GM18873 (cell line): ENCODE results near the gene BBOF1.

Experiments used
- ATAC-seq: cut with Tn5 transposase; IDR thresholded peaks from one replicate; pipeline ENCODE4 v1.9.1; 2021; ENCODE audit warnings: mild to moderate bottlenecking, moderate library complexity, moderate number of reproducible peaks; ENCODE audit not compliant: unreplicated experiment, low FRiP score

BBOF1 gene

DNA sequence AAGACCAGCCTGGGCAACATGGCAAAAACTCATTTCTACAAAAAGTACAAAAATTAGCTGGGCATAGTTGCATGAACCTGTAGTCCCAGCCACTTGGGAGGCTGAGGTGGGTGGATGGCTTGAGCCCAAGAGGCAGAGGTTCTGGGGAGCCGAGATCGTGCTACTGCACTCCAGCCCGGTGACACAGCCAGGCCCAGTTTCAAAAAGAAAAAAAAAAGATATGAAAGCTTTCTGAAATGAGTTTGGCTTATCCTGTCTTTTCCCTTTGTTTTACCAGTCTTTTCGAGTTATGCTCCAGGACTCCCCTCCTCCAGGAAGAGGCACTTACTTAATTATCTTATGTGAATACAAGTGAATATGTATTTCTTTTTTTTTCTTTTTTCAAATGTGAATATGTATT lies 3.2 kb downstream of the BBOF1 start:
- no peak for ATAC-seq

DNA sequence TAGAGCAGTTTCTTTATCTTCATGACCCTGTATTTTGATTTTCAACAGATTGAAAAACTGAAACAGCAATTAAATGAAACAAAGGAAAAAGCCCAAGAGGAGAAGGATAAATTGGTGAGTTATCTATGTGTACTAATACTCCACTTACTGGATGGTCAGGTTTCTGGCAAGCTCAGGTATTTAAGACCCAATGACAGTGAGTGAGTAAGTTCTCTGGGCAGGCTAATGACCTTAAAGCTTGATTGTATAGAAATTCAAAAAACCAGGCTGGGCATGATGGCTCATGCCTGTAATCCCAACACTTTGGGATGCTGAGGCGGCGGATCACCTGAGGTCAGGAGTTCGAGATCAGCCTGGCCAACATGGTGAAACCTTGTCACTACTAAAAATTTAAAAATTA lies 10.0 kb downstream of the BBOF1 start:
- ATAC-seq: no peak

DNA sequence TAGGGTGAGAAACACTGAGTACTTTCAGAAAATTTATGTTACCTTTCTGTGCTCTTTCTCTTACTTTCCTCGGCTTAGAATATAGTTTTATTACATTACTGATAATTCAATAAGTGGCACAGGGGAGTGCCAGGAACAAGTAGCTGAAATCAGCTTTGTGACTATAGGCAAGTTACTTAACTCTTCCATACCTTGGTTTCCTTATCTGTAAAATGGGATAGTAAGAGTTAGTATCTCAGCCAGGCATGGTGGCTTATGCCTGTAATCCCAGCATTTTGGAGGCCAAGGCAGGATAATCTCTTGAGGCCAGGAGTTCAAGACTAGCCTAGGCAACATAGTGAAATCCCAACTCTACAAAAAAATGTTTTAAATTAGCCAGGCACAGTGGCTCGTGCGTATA lies 15.4 kb downstream of the BBOF1 start:
- no peak for ATAC-seq

- no peak for ATAC-seq
Measured at GRCh38 chr14:74035556-74035955, 16.4 kb downstream of the BBOF1 start.

- ATAC-seq: no peak
Measured at GRCh38 chr14:74038020-74038859, 19.1 kb downstream of the BBOF1 start.

- ATAC-seq: no peak
Measured at GRCh38 chr14:74042296-74042695, 23.1 kb downstream of the BBOF1 start.

DNA sequence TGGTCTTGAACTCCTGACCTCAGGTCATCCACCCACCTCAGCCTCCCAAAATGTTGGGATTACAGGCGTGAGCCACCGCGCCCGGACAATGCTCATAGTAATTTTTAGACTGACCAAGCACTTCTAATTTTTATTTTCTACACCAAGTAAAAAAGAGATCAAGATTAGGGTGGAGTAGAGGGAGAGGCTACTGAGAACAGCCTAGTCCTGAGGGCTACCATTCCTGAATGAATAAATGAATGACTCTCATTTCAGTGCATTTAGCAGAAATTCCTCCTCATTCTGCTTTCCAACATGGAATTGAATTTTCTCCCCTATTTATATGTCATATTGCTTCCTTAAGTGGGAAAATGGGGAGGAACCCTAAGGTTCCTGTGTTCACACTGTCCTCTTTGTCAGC lies 26.4 kb downstream of the BBOF1 start:
- ATAC-seq: no peak

DNA sequence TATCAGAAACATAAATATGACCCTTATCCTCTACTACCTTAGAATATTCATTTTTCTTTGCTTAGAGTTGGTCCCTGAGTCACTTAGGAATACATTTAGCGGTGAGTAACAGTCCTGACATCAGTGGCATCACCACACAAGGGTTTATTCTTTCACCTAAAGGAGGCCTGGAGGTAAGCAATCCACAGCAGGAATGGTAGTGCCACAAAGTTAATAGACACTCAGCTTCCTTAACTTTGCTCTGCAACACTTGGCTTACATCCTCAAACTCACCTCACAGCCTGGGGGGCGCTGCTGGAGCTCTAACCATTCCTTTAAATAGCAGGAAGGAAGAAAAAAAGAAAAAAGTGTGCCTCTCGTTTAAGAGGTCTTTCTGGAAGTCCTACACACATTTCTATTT lies 29.1 kb downstream of the BBOF1 start:
- ATAC-seq: no peak

GRCh38 chr14:74049876-74050495 lies 30.8 kb downstream of the BBOF1 start:
- no peak for ATAC-seq

- no peak for ATAC-seq
Measured at GRCh38 chr14:74062809-74063150, 43.6 kb downstream of the BBOF1 start.

- no peak for ATAC-seq
Measured at GRCh38 chr14:74064426-74064825, 45.3 kb downstream of the BBOF1 start.

DNA sequence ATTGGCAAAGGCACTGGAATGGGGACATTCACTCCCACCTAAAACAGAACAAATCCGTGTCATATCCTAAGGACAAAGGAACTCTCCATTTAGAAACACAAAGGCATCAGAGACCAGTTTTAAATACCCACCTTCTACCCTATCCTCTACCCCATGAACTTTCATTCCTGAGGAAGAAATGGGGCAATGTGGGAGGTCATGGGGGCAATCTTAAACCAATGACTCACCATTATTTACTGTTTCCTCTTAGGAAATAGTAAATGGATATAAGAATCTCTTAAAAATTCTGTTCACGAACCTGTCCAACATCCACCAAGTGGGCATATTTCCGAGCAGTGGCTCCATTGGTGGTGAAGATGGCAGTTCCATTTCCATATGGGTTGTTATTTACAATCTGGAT lies 45.7 kb downstream of the BBOF1 start:
- no peak for ATAC-seq

GRCh38 chr14:74065746-74066575 lies 46.8 kb downstream of the BBOF1 start:
- ATAC-seq: no peak

- no peak for ATAC-seq
Measured at GRCh38 chr14:74077401-74077800, 58.3 kb downstream of the BBOF1 start.

- ATAC-seq: no peak
Measured at GRCh38 chr14:74080820-74081460, 61.8 kb downstream of the BBOF1 start.

GRCh38 chr14:74081491-74081890 lies 62.3 kb downstream of the BBOF1 start:
- ATAC-seq: no peak

DNA sequence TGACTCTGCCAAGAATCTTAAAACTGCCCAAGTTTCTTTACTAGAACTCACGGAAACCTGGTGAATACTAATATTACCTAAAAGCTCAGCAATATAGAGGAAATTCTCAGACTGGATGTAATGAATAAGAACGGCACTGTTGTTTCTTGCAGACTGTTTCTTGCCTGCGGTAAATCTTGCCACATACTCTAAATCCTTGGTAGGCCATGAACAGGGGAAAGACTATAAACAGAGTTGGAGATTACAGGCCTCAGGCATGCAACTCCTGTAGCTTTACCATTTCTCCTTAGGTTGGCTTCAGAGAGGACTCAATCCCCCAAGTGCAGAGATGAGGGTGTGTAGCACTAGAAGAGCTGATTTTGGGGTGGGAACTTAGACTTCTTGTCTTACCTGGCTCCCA lies 64.0 kb downstream of the BBOF1 start:
- no peak for ATAC-seq

- ATAC-seq: no peak
Measured at GRCh38 chr14:74083784-74084276, 64.7 kb downstream of the BBOF1 start.

GRCh38 chr14:74084277-74085046 lies 65.3 kb downstream of the BBOF1 start, which contains the start of the genes ALDH6A1 and LIN52:
ALDH6A1 (minus strand) TSS chr14:74084453; CDS start chr14:74084394, 59 bp downstream.
LIN52 (plus strand) TSS chr14:74084956; CDS start chr14:74084975, 19 bp downstream.
- peak; percentile 91 for ATAC-seq
